ENCODE data around the gene PDHX.

DNA sequence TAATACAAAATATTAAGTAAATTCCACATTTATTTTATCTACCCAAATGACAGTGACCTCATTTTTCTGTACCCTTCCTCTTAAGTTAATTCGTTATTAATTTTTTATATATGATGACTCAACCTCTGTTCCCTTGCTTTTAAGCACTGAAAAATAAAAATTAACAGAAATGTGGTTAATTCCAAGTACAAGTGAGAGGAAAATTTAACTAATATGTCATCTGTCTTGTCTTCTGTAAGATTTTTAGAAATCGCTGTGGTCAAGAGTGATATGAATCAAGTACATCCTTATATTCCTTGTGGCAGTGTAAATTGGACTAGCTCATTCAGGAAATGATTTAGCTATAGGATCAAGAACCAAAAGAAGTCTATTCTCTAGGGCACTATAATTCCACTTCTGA, 74.5 kb downstream of the PDHX start:
- TF ChIP-seq, protein P1, sequence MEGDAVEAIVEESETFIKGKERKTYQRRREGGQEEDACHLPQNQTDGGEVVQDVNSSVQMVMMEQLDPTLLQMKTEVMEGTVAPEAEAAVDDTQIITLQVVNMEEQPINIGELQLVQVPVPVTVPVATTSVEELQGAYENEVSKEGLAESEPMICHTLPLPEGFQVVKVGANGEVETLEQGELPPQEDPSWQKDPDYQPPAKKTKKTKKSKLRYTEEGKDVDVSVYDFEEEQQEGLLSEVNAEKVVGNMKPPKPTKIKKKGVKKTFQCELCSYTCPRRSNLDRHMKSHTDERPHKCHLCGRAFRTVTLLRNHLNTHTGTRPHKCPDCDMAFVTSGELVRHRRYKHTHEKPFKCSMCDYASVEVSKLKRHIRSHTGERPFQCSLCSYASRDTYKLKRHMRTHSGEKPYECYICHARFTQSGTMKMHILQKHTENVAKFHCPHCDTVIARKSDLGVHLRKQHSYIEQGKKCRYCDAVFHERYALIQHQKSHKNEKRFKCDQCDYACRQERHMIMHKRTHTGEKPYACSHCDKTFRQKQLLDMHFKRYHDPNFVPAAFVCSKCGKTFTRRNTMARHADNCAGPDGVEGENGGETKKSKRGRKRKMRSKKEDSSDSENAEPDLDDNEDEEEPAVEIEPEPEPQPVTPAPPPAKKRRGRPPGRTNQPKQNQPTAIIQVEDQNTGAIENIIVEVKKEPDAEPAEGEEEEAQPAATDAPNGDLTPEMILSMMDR (conservative IDR thresholded peaks at IDR 0.05; ENCODE audit: low read depth, low read length), result no peak
- no peak for TF ChIP-seq EZH2 (IDR thresholded peaks at IDR 0.05; ENCODE audit: borderline replicate concordance, low read depth, low read length, poor library complexity, severe bottlenecking)
